K562 (cell line): Measurements from ENCODE around the gene GRXCR2. TPM values are rescaled to one million over a fixed set of nuclear protein-coding genes. Genes with fewer than 3 reads are reported as not detected.

Experiments used
- ATAC-seq: fragments of 200-7000 bp; cut with Tn5 transposase; 3 replicates; pipeline ENCODE4 v1.9.1; 2020; ENCODE audit warnings: moderate library complexity
- BruUV-seq: library from RNA; stranded (reverse); fragments of 400-500 nt; replicated peaks from 2 replicates; lab custom pipeline; 2021; lab: Mats Ljungman, UMichigan
- CTCF ChIA-PET: fragments of 300-600 bp; formaldehyde crosslinking; extraction: SDS; loops from one replicate; lab custom pipeline; 2021; ENCODE audit warnings: low intra/inter-chr PET ratio; lab: Yijun Ruan, JAX
- POLR2A ChIA-PET: fragments of 300-600, 350-650 bp; sonication (Branson Sonifier 250); formaldehyde crosslinking; extraction: SDS; loops from one replicate; lab custom pipeline; 2021; ENCODE audit warnings: antibody characterized with exemption, inconsistent platforms; lab: Yijun Ruan, JAX
- DNase-seq, 4 experiments: peaks; one replicate each; pipeline versions ENCODE4 v3.0.0 to v3.0.0-alpha.2; 2011 to 2018; ENCODE audit warnings: low spot score in 3 of 4, mixed read lengths in 3 of 4; ENCODE audit errors: extremely low read depth in 1 of 4
- FAIRE-seq: peaks from 2 replicates; lab custom pipeline; 2011; peaks lifted over from hg19 to GRCh38; lab: Jason Lieb, UNC
- H2AFZ ChIP-seq: 2 replicates; pipeline ENCODE4 v1.6.0; 2011; ENCODE audit warnings: low read depth, low read length, control low read depth, inconsistent platforms
- H3K27ac ChIP-seq: fragments of 200-600 bp; 3 replicates; pipeline ENCODE4 v1.8.0; 2011; ENCODE audit warnings: low read depth, mild to moderate bottlenecking, control low read depth, inconsistent platforms, low read length, moderate library complexity, mixed read lengths; ENCODE audit errors: extremely low read depth
- H3K27me3 ChIP-seq, 2 experiments: fragments of 300-600 bp in 1 of 2; 2 replicates in 1 of 2; 3 replicates in 1 of 2; pipeline versions ENCODE4 v1.6.0 to v1.8.0; 2011; ENCODE audit warnings: inconsistent platforms in 2 of 2, low read length in 2 of 2, mild to moderate bottlenecking in 1 of 2, mixed read lengths in 1 of 2, moderate library complexity in 1 of 2; ENCODE audit not compliant: control insufficient read depth in 2 of 2, insufficient read depth in 2 of 2
- H3K36me3 ChIP-seq: fragments of 300-600 bp; 3 replicates; pipeline ENCODE4 v1.8.0; 2011; ENCODE audit warnings: mild to moderate bottlenecking, low read length, inconsistent platforms; ENCODE audit not compliant: control insufficient read depth, insufficient read depth
- H3K4me1 ChIP-seq, 2 experiments: fragments of 200-600 bp in 1 of 2; replicated peaks in 1 of 2; 2 replicates in 1 of 2; 3 replicates in 1 of 2; pipeline versions ENCODE4 v1.5.1 to v1.8.0; 2011; ENCODE audit warnings: inconsistent platforms in 2 of 2, low read length in 2 of 2, mild to moderate bottlenecking in 1 of 2, mixed read lengths in 1 of 2, moderate library complexity in 1 of 2; ENCODE audit not compliant: control insufficient read depth in 2 of 2, insufficient read depth in 2 of 2
- H3K4me2 ChIP-seq: 2 replicates; pipeline ENCODE4 v1.6.1; 2011; ENCODE audit warnings: low read length, control low read depth, inconsistent platforms, mixed read lengths; ENCODE audit not compliant: insufficient read depth
- H3K4me3 ChIP-seq: fragments of 200-600 bp; sonication (generic), shearing (Covaris generic); 2 replicates; pipeline ENCODE4 v1.5.1; 2016; ENCODE audit warnings: control low read depth, inconsistent platforms
- H3K79me2 ChIP-seq: fragments of 200-600 bp; 3 replicates; pipeline ENCODE4 v1.8.0; 2011; ENCODE audit warnings: low read length, inconsistent platforms; ENCODE audit not compliant: control insufficient read depth, insufficient read depth
- H3K9ac ChIP-seq, 2 experiments: 2 replicates each; pipeline versions ENCODE4 v1.6.0 to v1.6.1; 2011; ENCODE audit warnings: low read depth in 2 of 2, low read length in 2 of 2, control low read depth in 1 of 2, inconsistent platforms in 1 of 2, mild to moderate bottlenecking in 1 of 2, mixed read lengths in 1 of 2; ENCODE audit not compliant: insufficient read depth in 1 of 2
- H3K9me1 ChIP-seq: one replicate; pipeline ENCODE4 v1.6.0; 2011; ENCODE audit warnings: inconsistent platforms, mild to moderate bottlenecking, low read length, moderate library complexity; ENCODE audit not compliant: control insufficient read depth, insufficient read depth
- H3K9me3 ChIP-seq: replicated peaks from 2 replicates; pipeline ENCODE4 v1.5.1; 2011; ENCODE audit warnings: low read depth, low read length, inconsistent platforms; ENCODE audit not compliant: control insufficient read depth, insufficient read depth
- H4K20me1 ChIP-seq: replicated peaks from 2 replicates; pipeline ENCODE4 v1.6.1; 2011; ENCODE audit warnings: low read length, inconsistent platforms, mixed read lengths; ENCODE audit not compliant: control insufficient read depth, insufficient read depth
- CXXC5 ChIP-seq: fragments of 250-450 bp; sonication (Bioruptor Pico); IDR thresholded peaks from 2 replicates; pipeline ENCODE4 v1.8.0; 2022; ENCODE audit warnings: inconsistent platforms, mild to moderate bottlenecking, moderate library complexity
- ELF2 ChIP-seq: fragments of 250-450 bp; sonication (Bioruptor Pico); IDR thresholded peaks from 2 replicates; pipeline ENCODE4 v1.5.0; 2021; ENCODE audit warnings: mild to moderate bottlenecking
- FOXP1 ChIP-seq: sonication (generic); formaldehyde crosslinking; IDR thresholded peaks from 2 replicates; pipeline ENCODE4 v1.8.0; 2022; ENCODE audit warnings: mild to moderate bottlenecking, missing genetic modification reagents
- HMGN3 ChIP-seq: IDR thresholded peaks from 2 replicates; pipeline ENCODE4 v1.6.1; 2011; ENCODE audit warnings: borderline replicate concordance, low read depth, mild to moderate bottlenecking, mixed read lengths, low read length; ENCODE audit not compliant: insufficient read length; ENCODE audit errors: extremely low read depth
- HNRNPL ChIP-seq: fragments of 200-400 bp; formaldehyde crosslinking; IDR thresholded peaks from 2 replicates; pipeline ENCODE4 v1.6.1; 2017; ENCODE audit warnings: low read depth, mild to moderate bottlenecking, low read length
- HNRNPLL ChIP-seq: fragments of 200-400 bp; formaldehyde crosslinking; IDR thresholded peaks from 2 replicates; pipeline ENCODE4 v1.6.1; 2017; ENCODE audit warnings: low read length, low read depth, mild to moderate bottlenecking; ENCODE audit not compliant: poor library complexity, severe bottlenecking
- KDM2B ChIP-seq: fragments of 250-450 bp; sonication (Bioruptor Pico); IDR thresholded peaks from 2 replicates; pipeline ENCODE4 v1.8.0; 2021; ENCODE audit warnings: mild to moderate bottlenecking, moderate library complexity
- MEF2D ChIP-seq: conservative IDR thresholded peaks from 2 replicates; pipeline ENCODE4 v1.6.1; 2016; ENCODE audit warnings: low read depth, missing genetic modification characterization, missing compliant biosample characterization
- MTA3 ChIP-seq: fragments of 450-650 bp; formaldehyde crosslinking; IDR thresholded peaks from 2 replicates; pipeline ENCODE4 v1.6.1; 2017; ENCODE audit warnings: mild to moderate bottlenecking, borderline replicate concordance
- MYC ChIP-seq, 2 experiments: fragments of 250-450 bp in 1 of 2; sonication (Bioruptor Pico) in 1 of 2; IDR thresholded peaks; 2 replicates each; pipeline versions ENCODE4 v1.5.1 to v1.6.1; 2012 to 2021; ENCODE audit warnings: low read depth in 2 of 2, borderline replicate concordance in 1 of 2, improper control_type of control experiment in 1 of 2, low read length in 1 of 2, mild to moderate bottlenecking in 1 of 2, moderate library complexity in 1 of 2
- NRF1 ChIP-seq, 2 experiments: fragments of 450-650 bp; IDR thresholded peaks in 1 of 2; conservative IDR thresholded peaks in 1 of 2; 2 replicates each; pipeline ENCODE4 v1.6.1; 2014; ENCODE audit warnings: mild to moderate bottlenecking in 2 of 2
- PHB2 ChIP-seq: fragments of 450-650 bp; IDR thresholded peaks from 2 replicates; pipeline ENCODE4 v1.6.1; 2017; ENCODE audit warnings: low read depth
- POLR2B ChIP-seq: fragments of 450-650 bp; IDR thresholded peaks from 2 replicates; pipeline ENCODE4 v1.6.1; 2018; ENCODE audit warnings: low read depth; ENCODE audit not compliant: partially characterized antibody
- RNF2 ChIP-seq: sonication (generic); IDR thresholded peaks from 2 replicates; pipeline ENCODE4 v1.6.1; 2016
- SAP30 ChIP-seq: fragments of 200-600 bp; sonication (generic); IDR thresholded peaks from 2 replicates; pipeline ENCODE4 v1.6.1; 2012; ENCODE audit warnings: borderline replicate concordance, low read depth, mild to moderate bottlenecking, moderate library complexity, low read length, control low read depth, inconsistent platforms; ENCODE audit not compliant: insufficient read depth, poor library complexity, severe bottlenecking
- SIX5 ChIP-seq, 2 experiments: IDR thresholded peaks; 2 replicates each; pipeline ENCODE4 v1.6.1; 2011; ENCODE audit warnings: low read length in 2 of 2, borderline replicate concordance in 1 of 2, low read depth in 1 of 2, mild to moderate bottlenecking in 1 of 2, moderate library complexity in 1 of 2; ENCODE audit not compliant: insufficient read depth in 1 of 2
- TAF7 ChIP-seq: fragments of 450-650 bp; IDR thresholded peaks from 2 replicates; pipeline ENCODE4 v1.6.1; 2016; ENCODE audit warnings: missing genetic modification characterization, missing compliant biosample characterization
- TCF3 ChIP-seq: sonication (generic); formaldehyde crosslinking; IDR thresholded peaks from 2 replicates; pipeline ENCODE4 v1.4.0; 2020; ENCODE audit warnings: mild to moderate bottlenecking, missing genetic modification reagents
- TRIM28 ChIP-seq: fragments of 450-650 bp; IDR thresholded peaks from 2 replicates; pipeline ENCODE4 v1.6.1; 2017
- ZNF184 ChIP-seq: sonication (generic); formaldehyde crosslinking; IDR thresholded peaks from 2 replicates; pipeline ENCODE4 v1.5.0; 2020; ENCODE audit warnings: missing genetic modification reagents
- ZNF431 ChIP-seq: sonication (generic); formaldehyde crosslinking; IDR thresholded peaks from 2 replicates; pipeline ENCODE4 v1.8.0; 2022; ENCODE audit warnings: mild to moderate bottlenecking, missing genetic modification reagents
- ZNF780A ChIP-seq: fragments of 250-450 bp; sonication (Bioruptor Pico); IDR thresholded peaks from 2 replicates; pipeline ENCODE4 v1.5.0; 2021; ENCODE audit warnings: mild to moderate bottlenecking
- WGBS: fragments of 100-300 bp; shearing (Covaris generic); methylation state at CpG from one replicate; pipeline ENCODE4 v1.1.6; 2016; ENCODE audit warnings: low coverage, mixed read lengths; ENCODE audit not compliant: insufficient coverage; ENCODE audit errors: missing lambda C conversion rate; 5-methylcytosine and 5-hydroxymethylcytosine counted together
- in situ Hi-C: fragments of 300-500 bp; cut with MboI; formaldehyde crosslinking; loops from 4 replicates; pipeline ENCODE4 v1.15.0; 2018; ENCODE audit warnings: inconsistent platforms, mixed read lengths
- intact Hi-C: fragments of 100-400 bp; cut with micrococcal nuclease; formaldehyde crosslinking; loops from 2 replicates; pipeline ENCODE4 v1.14.2; 2022
- polyA plus RNA-seq, 8 experiments: library from polyadenylated mRNA; depleted of rRNA in 4 of 8; stranded (reverse) in 5 of 8; unstranded in 3 of 8; fragments of >200 nt; fragmentation: Nextera tagmentation in 2 of 8; fragmentation: Illumina TruSeq in 1 of 8; extraction: Ambion mirVana in 2 of 8; extraction: Trizol in 1 of 8; gene quantifications; 2 replicates each; pipeline versions ENCODE4 v1.2.1 to v1.2.3, GENCODE V29; 2011 to 2014; ENCODE audit warnings: inconsistent platforms in 1 of 8, missing spikeins in 1 of 8
- total RNA-seq, 7 experiments: library from RNA; depleted of rRNA in 6 of 7; stranded (reverse); fragments of >200 nt in 6 of 7; fragmentation: Illumina TruSeq in 2 of 7; extraction: Trizol in 2 of 7; gene quantifications; 2 replicates each; pipeline versions ENCODE4 v1.2.1 to v1.2.3, GENCODE V29; 2011 to 2021; ENCODE audit warnings: low replicate concordance in 1 of 7

Gene GRXCR2
- total and polyA plus RNA-seq, 9 of the 15 experiments (the other 6 are each of a cell fraction or from before 2014, with no cell fraction given) = not detected

DNA sequence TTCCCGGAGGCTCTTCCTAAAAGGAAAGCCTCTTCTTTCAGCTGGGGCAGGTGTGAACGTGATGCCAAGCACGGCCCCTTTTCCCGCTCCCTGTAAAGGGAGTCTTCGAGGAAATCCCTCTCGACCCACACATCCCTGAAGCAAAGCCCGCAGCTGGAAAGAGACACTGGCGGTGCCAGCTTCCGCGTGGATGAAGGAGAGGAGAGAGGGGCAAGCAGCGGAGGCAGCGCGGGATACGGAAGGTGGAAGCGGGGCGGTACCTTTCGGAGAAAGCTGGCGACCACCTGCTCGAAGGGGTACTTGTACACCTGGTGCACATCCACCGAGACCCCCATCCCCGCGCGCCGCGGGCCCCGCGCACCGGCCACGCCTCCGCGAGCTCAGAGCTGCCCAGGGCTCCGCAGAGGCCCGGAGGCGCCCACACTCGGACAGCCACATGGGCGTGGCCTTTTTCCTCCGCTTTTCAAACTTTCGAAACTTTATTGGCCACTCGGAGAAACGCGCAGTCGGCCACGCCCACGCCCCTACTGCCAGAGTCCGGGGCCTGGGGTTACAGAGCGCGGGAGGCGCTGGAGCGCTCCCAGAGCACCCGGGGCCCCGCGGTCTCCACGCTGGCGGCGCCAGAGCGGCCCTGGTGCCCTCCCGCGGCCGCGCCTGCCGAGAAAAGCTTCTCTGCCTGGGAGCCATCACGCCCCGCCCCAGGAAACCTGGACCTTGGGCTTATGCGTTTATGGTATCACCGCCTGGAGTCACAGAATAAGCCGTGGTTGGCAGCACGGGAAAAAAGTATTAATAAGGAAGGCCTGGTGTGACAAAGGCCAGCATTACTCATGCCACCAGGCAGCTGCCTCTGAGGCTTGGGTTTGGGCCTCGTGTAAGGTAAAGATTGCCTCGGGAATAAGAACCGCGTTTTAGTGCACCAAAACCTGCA lies 37.6 kb downstream of the GRXCR2 start, which contains the start of gene PRELID2:
PRELID2 (minus strand) TSS at position 426 of the 931 bp plus-strand sequence; CDS start at position 335, 91 bp downstream.
- Histone ChIP-seq H3K36me3 (no peaks in the 10 kb centered on the region), H4K20me1 (no peaks in the 10 kb centered on the region), H3K4me1 (peaks cover 14 to 54% of the 10 kb centered on the region in 2 experiments), H3K4me2 (peak within 1 kb of the TSS; percentile 95), H3K79me2 (peaks cover 45% of the 10 kb centered on the region), H3K9me1 (no peaks in the 10 kb centered on the region), H3K27me3 (no peaks in the 10 kb centered on the region), H3K27ac (peak within 1 kb of the TSS; percentile 87), H3K9me3 (no peaks in the 10 kb centered on the region), H3K9ac (peak within 1 kb of the TSS; percentile 87 to 93), H2AFZ (peak within 1 kb of the TSS; percentile 98), H3K4me3 (peak within 1 kb of the TSS; percentile 80)
- ATAC-seq (peak; percentile 95), DNase-seq (peak; percentile 90 to 97 (median 90)), FAIRE-seq (peak; percentile 85)
- TSS peak; percentile 97 for BruUV-seq
- in situ Hi-C loops (loop anchor here (5.0 to 10.0 kb wide), 2 partner anchors 52 to 370 kb away; partner anchors contain the start of gene RBM27), intact Hi-C loops (loop anchor here (2.0 to 5.0 kb wide), 3 partner anchors 20 to 1633 kb away; no protein-coding TSS in a partner anchor)
- POLR2A ChIA-PET = interaction anchor here (0.6 to 2.7 kb wide), 11 partner anchors 10 to 290 kb away, joined by 3 to 19 read pairs (median 4); no protein-coding TSS in a partner anchor
- 2% methylated on average over 48 of the region's 71 CpGs for WGBS
- CTCF ChIA-PET = no interaction called here
- TF ChIP-seq CXXC5 (CRISPR knock-in tag) (peak; percentile 98), HMGN3 (peak; percentile 85), SAP30 (peak; percentile 49), RNF2 (0 out of 2 replicates have a peak, but pooled peaks have one; percentile 14), ZNF431 (CRISPR knock-in tag) (peak; percentile 56; the same call in 1 of the 2 replicates), ELF2 (CRISPR knock-in tag) (0 out of 2 replicates have a peak, but pooled peaks have one; percentile 25), HNRNPL (peak; percentile 77), ZNF184 (CRISPR knock-in tag) (no peak), MYC (IDR thresholded peaks at IDR 0.05; ENCODE audit: low read depth, low read length) (peak; percentile 91), MYC (CRISPR knock-in tag; IDR thresholded peaks at IDR 0.05; ENCODE audit: borderline replicate concordance, low read depth) (0 out of 2 replicates have a peak, but pooled peaks have one; percentile 32), ZNF780A (CRISPR knock-in tag) (no peak), TRIM28 (no peak; the same call in 1 of the 2 replicates), PHB2 (no peak), POLR2B (peak; percentile 81), MEF2D (0 out of 2 replicates have a peak, but pooled peaks have one; percentile 14), TAF7 (tag) (peak; percentile 31; the same call in 1 of the 2 replicates), SIX5 (IDR thresholded peaks at IDR 0.05; ENCODE audit: borderline replicate concordance in 1 of 2, insufficient read depth in 1 of 2, low read depth in 1 of 2, low read length in 2 of 2) (0 out of 4 replicates have a peak, but pooled peaks of 1 of the 2 experiments have one; percentile 10), MTA3 (peak; percentile 83), NRF1 (conservative IDR thresholded peaks at IDR 0.05 in 1 of 2, IDR thresholded peaks at IDR 0.05 in 1 of 2) (peak; percentile 81 to 85), HNRNPLL (peak; percentile 83), TCF3 (peak; percentile 33; the same call in 1 of the 2 replicates), FOXP1 (CRISPR knock-in tag) (peak; percentile 76; the same call in 1 of the 2 replicates), KDM2B (CRISPR knock-in tag) (peak; percentile 42)
